GM18499 (cell line): ENCODE results near the gene CRADD.
A peak's percentile ranks its signal among the peaks of the same experiment; 100 is the strongest.
"Not testable (repeated sequence)": the region's sequence is repeated elsewhere in the genome, so short reads cannot be mapped to it uniquely, and the experiment has no call there.

Source experiments
- ATAC-seq: cut with Tn5 transposase; IDR thresholded peaks from one replicate; pipeline ENCODE4 v1.9.1; 2021; ENCODE audit warnings: moderate number of reproducible peaks; ENCODE audit not compliant: insufficient read depth, unreplicated experiment

Gene CRADD

GRCh38 chr12:93778306-93778705, 101.1 kb downstream of the CRADD start:
- no peak for ATAC-seq

GRCh38 chr12:93778766-93779165, 101.6 kb downstream of the CRADD start:
- ATAC-seq = no peak

DNA sequence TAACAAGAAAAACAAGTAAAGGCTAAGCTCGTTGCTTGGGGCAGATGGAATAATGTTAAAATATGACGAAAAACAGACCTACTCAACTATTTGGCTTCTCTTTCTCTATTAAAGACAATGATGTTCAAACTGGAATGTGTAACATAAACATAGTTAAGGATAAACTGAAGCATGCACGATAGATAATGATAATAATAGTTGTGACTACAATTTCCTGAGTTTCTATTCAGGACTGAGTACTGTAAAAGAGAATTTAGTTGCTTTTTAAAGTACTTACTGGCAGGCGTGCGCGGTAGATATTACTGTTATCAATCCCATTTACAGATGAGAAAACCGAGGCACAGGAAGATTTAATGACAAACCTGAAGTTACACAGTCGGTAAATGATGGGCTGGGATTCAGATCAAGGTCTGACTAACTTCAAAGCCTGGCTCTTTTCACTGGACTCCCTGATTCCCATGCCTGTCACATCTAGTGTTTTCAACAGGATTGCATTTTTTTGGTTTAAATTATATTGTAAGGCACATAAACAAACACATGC, 103.0 kb downstream of the CRADD start:
- ATAC-seq = no peak

DNA sequence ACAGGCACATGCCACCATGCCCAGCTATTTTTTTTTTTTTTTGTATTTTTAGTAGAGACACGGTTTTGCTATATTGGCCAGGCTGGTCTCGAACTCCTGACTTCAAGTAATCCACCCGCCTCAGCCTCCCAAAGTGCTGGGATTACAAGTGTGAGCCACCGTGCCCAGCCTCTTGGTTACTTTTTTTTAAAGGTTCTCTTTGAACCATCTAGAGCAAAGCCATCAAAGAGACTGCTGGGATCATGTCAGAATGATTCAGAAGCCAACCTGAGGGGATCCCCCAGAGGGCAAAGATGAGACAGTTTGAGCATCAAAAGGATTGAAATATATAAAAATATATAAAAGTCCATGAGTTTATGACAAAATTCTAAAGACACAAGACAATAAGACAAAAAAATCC, 103.7 kb downstream of the CRADD start:
- ATAC-seq = not testable (repeated sequence)

- not testable (repeated sequence) for ATAC-seq
Measured at GRCh38 chr12:93781961-93782360, 104.8 kb downstream of the CRADD start.

DNA sequence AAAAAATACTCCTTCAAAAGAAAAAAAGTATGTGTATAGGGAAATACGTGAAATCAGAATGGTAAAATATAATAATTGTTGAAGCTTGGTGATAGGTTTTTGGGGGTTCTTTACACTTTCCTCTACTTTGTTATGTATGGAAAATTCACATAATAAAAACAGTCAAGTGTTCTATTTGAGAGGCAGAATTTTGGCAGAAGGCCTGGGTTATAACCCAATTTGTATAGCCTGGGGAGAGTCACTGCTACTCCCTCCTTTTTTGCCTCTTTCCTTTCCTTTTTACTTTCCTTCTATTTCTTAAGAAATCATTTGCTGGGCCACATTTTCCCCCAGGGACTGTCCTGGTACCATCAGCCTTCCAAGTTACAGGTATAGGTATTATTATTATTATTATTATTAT, 105.7 kb downstream of the CRADD start:
- ATAC-seq = no peak

- no peak for ATAC-seq
Measured at GRCh38 chr12:93783832-93784231, 106.7 kb downstream of the CRADD start.

DNA sequence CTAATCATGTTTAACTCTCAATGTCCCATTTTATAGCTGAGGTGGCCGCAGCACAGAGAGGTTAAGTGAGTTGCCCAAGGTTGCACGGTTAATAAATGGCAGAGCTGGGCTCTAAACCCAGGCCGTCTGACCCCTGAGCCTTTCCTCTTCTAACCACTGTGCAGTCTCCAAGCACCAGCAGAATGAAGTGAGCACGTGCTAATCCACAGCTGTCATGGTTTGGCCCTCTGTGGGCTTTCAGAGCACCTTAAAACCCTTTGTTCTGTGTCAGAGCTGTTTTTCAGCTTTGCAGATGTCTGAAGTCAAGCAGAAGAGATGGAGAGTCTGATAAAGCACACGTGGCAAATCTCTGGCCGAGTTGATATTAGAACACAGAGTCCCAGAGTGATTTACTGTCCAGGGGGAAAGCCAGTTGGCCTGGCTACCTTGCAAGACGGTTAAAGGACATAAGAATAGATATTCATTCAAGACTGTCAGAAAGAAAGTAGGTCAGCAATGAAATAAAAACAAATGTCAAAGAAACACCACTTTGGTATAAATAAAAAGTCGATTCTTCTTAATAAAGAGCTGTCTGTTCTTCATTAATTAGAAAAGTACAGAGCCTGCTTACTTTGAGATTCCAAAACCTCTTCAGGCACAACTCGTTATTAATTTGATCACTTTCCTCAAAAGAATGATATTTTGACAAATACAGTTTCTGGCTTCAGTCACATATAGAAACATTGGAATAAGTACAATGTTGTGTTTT, 107.3 kb downstream of the CRADD start:
- ATAC-seq = no peak

DNA sequence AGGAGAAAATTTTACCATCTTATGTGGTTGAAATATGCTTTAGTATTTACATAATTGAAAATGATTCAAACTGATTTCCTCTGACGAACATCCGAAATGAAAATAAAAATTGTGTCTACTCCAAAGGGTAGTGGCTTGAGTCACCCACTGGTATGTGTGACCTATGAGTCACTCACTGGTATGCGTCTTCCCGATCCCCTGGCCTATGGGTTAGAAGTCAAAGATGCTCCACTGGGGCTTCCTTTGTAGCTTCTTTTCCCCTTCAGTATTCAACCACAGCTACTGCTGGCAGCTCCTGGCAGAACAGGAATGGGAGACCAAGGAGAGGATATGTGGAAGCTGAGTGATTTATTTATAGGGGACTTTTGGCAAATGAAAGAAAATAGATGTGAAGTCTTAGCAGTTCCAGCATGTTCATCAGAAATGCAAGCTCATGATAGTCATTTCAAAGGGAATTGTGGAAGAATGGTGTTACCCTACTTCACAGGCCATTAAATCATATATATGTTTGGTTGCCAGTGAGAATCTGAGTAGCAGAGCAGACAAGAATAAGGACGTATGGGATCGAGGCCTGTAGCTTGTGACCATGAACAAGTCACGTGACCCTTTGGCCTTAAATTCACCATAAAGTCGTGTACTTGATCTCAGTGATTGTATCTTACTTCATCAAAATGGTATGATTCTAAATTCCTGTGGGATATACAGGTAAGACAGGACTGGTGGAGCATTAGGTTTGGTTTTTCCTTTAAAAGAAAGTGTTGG, 108.3 kb downstream of the CRADD start:
- peak; percentile 64 for ATAC-seq

DNA sequence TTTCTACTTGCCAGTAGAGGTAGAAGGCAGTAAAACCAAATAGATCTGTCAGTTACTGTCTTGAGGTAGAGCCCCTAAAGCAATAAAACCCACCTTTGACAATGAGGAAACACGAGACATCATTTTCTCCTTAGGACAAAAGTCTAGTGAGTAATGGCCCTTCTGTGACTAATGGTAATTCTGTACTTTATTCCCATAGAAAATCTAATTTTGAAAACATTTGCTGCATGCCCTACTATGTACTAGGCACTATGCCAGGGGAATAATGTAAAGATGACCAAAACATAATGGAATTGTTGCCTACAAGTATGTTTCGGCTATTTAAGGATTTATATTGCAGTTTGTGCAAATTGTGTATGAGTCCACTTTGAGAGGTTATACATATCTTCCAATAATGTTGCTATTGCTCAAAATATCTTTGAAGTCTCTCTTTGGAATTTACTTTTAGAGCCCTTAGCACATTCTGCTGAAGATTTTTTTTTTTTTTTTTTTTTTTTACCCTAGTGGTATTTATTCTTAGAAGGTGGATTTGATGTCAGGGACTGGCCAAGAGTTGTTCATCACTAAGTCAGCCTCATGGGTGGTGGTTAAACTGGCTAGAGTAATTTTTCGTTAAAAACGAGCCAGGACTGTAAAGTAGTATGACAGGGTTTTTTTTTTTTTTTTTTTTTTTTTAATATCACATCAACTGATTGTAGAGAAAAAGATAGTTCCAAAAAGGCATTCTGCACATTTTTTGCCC, 109.7 kb downstream of the CRADD start:
- no peak for ATAC-seq

DNA sequence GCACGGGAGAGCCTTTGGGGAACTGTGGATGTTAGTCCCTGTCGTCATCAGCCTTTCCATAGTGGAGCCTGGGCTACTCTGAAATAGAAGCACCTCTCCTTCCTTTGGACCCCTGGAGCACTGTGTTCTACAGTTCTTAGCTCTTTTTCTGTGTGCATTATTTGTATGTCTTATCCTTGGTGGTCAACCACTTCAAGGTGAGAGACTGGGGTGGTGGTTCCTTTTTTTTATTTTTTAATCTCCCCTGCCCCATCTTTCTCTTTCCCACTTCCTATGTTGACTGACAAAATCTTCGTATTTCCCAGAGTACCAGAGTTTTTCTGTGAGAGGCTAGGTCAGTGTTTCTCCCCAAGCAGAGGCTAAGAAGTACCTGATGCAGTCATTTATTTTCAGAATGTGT, 111.7 kb downstream of the CRADD start:
- ATAC-seq = no peak

DNA sequence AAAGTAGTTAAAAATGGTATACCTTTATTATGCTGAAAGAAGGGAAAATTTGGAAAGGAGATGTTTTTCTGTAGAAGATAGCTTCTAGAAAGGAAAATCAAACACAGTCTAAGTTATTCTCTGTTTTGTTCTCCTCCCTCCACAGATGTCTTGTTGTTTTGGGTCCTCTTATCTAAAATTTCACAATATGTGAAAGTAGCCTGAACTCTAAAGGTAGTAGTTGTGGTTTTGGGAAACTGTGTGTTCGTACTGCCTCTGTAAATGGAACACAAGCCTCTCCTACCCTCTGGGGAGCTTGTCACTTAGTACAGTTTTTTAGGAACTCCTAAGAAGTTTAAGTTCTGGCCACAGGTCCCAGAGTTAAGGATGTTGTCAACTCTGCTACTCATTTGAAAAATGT, 112.6 kb downstream of the CRADD start:
- ATAC-seq = no peak

DNA sequence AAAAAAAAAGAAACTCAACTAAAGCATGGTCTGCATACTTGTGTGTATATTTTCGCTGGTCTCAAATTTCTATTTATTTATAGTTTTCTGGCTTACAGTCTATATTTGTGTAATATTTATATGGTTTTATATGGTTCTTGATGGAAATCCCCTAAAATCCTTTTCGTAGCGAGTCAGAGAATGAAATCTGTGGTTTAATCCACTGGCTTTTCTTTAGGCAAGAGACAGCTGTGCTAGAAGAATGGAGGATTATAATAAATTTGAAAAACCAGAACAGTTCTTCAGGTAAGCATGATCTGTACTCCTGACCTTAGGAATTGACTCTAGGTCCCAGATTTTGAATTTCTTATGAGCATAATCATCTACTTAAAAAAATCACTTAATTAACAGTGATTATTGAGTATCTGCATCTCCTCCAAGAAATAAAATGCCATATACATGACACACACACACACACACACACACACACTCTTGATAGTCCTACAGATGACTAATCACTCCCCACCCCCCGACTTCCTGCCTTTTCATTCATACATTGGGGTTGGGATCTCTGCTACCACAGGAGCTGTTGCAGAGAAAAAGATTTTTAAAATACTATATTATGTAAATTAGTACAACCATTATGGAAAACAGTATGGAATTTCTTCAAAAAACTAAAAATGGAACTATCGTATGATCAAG, 113.4 kb downstream of the CRADD start:
- ATAC-seq = no peak

- no peak for ATAC-seq
Measured at GRCh38 chr12:93793007-93793406, 115.8 kb downstream of the CRADD start.

DNA sequence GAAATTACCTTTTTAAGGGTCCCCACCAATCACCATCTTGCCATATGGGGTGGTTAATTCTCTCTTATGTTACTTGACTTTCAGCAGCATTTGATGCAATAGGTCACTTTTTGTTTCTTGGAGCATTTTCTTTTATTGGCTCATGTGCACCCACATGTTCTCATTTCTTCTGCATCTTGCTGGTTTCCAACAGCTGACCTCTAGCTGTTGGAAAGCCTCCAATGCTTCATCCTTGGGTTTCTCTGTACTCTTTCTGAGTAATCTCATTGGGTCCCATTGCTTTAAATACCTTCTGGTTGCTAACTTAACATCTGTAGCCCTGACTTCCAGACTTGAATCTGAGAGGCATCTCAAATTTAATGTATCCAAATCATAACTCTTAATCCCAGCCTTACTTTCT, 116.8 kb downstream of the CRADD start:
- no peak for ATAC-seq

- ATAC-seq = no peak
Measured at GRCh38 chr12:93794738-93795137, 117.6 kb downstream of the CRADD start.

DNA sequence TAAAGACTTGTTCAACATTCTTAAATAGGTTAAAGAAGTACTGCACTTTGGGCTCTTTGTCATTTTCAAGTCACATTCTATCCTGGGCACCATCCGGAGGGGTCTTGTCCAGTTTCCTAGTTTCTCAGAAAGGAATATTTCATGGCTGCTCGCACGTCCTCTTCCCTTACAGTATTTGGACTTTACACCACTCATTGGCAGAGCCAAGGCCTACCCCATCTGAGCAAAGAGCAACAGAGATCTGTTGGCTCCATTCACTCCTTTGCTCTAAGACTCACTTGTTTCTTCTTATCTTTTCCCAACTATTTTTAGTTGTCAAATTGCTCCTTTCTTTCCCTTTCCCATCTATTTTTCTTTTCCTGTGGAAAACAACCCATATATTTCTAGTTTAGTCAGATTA, 118.2 kb downstream of the CRADD start:
- ATAC-seq = no peak

GRCh38 chr12:93796729-93797128, 119.6 kb downstream of the CRADD start:
- ATAC-seq = no peak

- no peak for ATAC-seq
Measured at GRCh38 chr12:93798279-93799151, 121.3 kb downstream of the CRADD start.
